ENCODE results near the gene TOLLIP. TPM values are rescaled to one million over a fixed set of nuclear protein-coding genes. Genes with fewer than 3 reads are reported as not detected.
A peak's percentile ranks its signal among the peaks of the same experiment; 100 is the strongest.

Gene TOLLIP
- total and polyA plus RNA-seq, 2 of the 8 experiments (the other 6 are each of a cell fraction or from before 2014, with no cell fraction given): 23.7 to 34.7 TPM

GRCh38 chr11:1237128-1237580, 72.3 kb downstream of the TOLLIP start:
- peak in 1 of 2 experiments; percentile 26 for DNase-seq (ENCODE audit: low read depth in 1 of 2, low spot score in 2 of 2)
- no peak overlapping the region for H2BK5ac ChIP-seq (ENCODE audit: low read depth, low read length)
- FAIRE-seq: no peak
- no peaks in the 10 kb centered on the region for H3K23me2 ChIP-seq (ENCODE audit: low read depth, low read length)
- H3K4ac ChIP-seq (replicated peaks; ENCODE audit: insufficient read length, low read depth, low read length): no peak overlapping the region
- no peak overlapping the region for H4K91ac ChIP-seq (replicated peaks; ENCODE audit: insufficient read length, low read length)
- no peaks in the 10 kb centered on the region; a peak in 1 of 7 replicates for H3K4me1 ChIP-seq (replicated peaks in 1 of 4; ENCODE audit: control insufficient read depth in 3 of 4, insufficient read depth in 4 of 4, low read length in 3 of 4)
- no peaks in the 10 kb centered on the region for H3K79me2 ChIP-seq (ENCODE audit: control insufficient read depth in 1 of 2, insufficient read depth in 2 of 2, low read length in 2 of 2)
- no peak overlapping the region for H4K5ac ChIP-seq (ENCODE audit: insufficient read length, low read depth, low read length)
- ChIA-PET POLR2A (ENCODE audit: partially characterized antibody) (no interaction called here), CTCF (ENCODE audit: partially characterized antibody) (no interaction called here)
- no peaks in the 10 kb centered on the region for H3K27me3 ChIP-seq (replicated peaks in 1 of 4; ENCODE audit: control insufficient read depth in 3 of 4, extremely low read depth in 1 of 4, insufficient read depth in 3 of 4, low read length in 3 of 4)
- H3K9ac ChIP-seq (replicated peaks in 1 of 4; ENCODE audit: extremely low read depth in 1 of 4, low read depth in 3 of 4, low read length in 3 of 4): no peak overlapping the region
- H2BK20ac ChIP-seq (ENCODE audit: low read length): no peak overlapping the region
- H3K36me3 ChIP-seq (ENCODE audit: control insufficient read depth in 2 of 4, insufficient read depth in 4 of 4, low read length in 3 of 4): no peaks in the 10 kb centered on the region
- H2BK15ac ChIP-seq (ENCODE audit: low read length): no peak overlapping the region
- H3K79me1 ChIP-seq (ENCODE audit: low read depth, low read length): no peaks in the 10 kb centered on the region
- TF ChIP-seq, protein P1, sequence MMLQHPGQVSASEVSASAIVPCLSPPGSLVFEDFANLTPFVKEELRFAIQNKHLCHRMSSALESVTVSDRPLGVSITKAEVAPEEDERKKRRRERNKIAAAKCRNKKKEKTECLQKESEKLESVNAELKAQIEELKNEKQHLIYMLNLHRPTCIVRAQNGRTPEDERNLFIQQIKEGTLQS (IDR thresholded peaks at IDR 0.05; ENCODE audit: insufficient read depth, low read depth, low read length): no peak
- TF ChIP-seq CBX5 (IDR thresholded peaks at IDR 0.05; ENCODE audit: low read depth, low read length) (no peak), ASH2L (IDR thresholded peaks at IDR 0.05; ENCODE audit: low read length) (no peak), BRCA1 (IDR thresholded peaks at IDR 0.05; ENCODE audit: low read depth, low read length) (no peak), GABPA (IDR thresholded peaks at IDR 0.05; ENCODE audit: borderline replicate concordance, insufficient read depth, low read length) (no peak), RAD21 (IDR thresholded peaks at IDR 0.05 in 1 of 2, conservative IDR thresholded peaks at IDR 0.05 in 1 of 2; ENCODE audit: low read depth in 2 of 2, low read length in 2 of 2) (no peak), NANOG (IDR thresholded peaks at IDR 0.05; ENCODE audit: insufficient read depth, low read depth, low read length, poor library complexity, severe bottlenecking) (no peak), SRF (IDR thresholded peaks at IDR 0.05; ENCODE audit: low read depth, low read length) (no peak), BACH1 (IDR thresholded peaks at IDR 0.05; ENCODE audit: low read length) (no peak), TEAD4 (IDR thresholded peaks at IDR 0.05; ENCODE audit: low read depth, low read length) (no peak), EGR1 (IDR thresholded peaks at IDR 0.05; ENCODE audit: borderline replicate concordance, low read depth, low read length) (no peak), CREB1 (IDR thresholded peaks at IDR 0.05) (no peak), SUZ12 (IDR thresholded peaks at IDR 0.05; ENCODE audit: low read length) (no peak), EZH2 (IDR thresholded peaks at IDR 0.05; ENCODE audit: low read depth, low read length, severe bottlenecking) (no peak)
- peaks cover 0 to 22% of the 10 kb centered on the region in 2 experiments; a peak in 2 of 4 replicates for H3K9me3 ChIP-seq (ENCODE audit: insufficient read depth in 2 of 2, low read depth in 1 of 2, low read length in 1 of 2)
- H3K4me2 ChIP-seq (ENCODE audit: insufficient read depth in 1 of 2, low read depth in 2 of 2, low read length in 2 of 2): no peak overlapping the region
- H4K8ac ChIP-seq (ENCODE audit: extremely low read depth, insufficient read depth, low read length): no peak overlapping the region
- no peak overlapping the region for H2BK120ac ChIP-seq (replicated peaks; ENCODE audit: low read depth, low read length)
- H2BK12ac ChIP-seq (ENCODE audit: low read depth, low read length): no peak overlapping the region
- H4K20me1 ChIP-seq (replicated peaks in 1 of 2; ENCODE audit: control insufficient read depth in 1 of 2, insufficient read depth in 2 of 2, low read length in 2 of 2): peaks cover 0 to 1% of the 10 kb centered on the region in 2 experiments
- no peak overlapping the region for H3K14ac ChIP-seq (ENCODE audit: insufficient read length)
- H3K18ac ChIP-seq (ENCODE audit: extremely low read depth, low read length): no peak overlapping the region
- no peak overlapping the region for H3K4me3 ChIP-seq (ENCODE audit: extremely low read depth in 1 of 4, insufficient read depth in 2 of 4, low read depth in 3 of 4, low read length in 4 of 4)
- H3K27ac ChIP-seq (ENCODE audit: low read depth, low read length): no peak overlapping the region
- no peak overlapping the region for H3K56ac ChIP-seq (replicated peaks; ENCODE audit: insufficient read length, low read depth, low read length)
- H2AFZ ChIP-seq (ENCODE audit: low read length): no peak overlapping the region
- H3K23ac ChIP-seq (ENCODE audit: insufficient read length): no peak overlapping the region
- WGBS, 2 experiments (ENCODE audit: extremely low coverage in 1 of 2, insufficient coverage in 1 of 2, insufficient read length in 1 of 2, insufficient replicate concordance in 2 of 2, low coverage in 1 of 2, low lambda C conversion rate in 2 of 2, missing lambda C conversion rate in 1 of 2): 94% methylated on average over 13 of the region's 13 CpGs; no CpG with 5 or more reads in 1 of the 2 experiments
- no peak overlapping the region for H2AK5ac ChIP-seq (ENCODE audit: low read depth, low read length)
